DND-41 (cell line): ENCODE data around the gene RDH12.

Experiments
- ATAC-seq: fragments of 200-7000 bp; cut with Tn5 transposase; 3 replicates; pipeline ENCODE4 v1.9.1; 2021; ENCODE audit warnings: low read depth; ENCODE audit not compliant: insufficient read depth
- DNase-seq: peaks from one replicate; pipeline ENCODE4 v3.0.0-alpha.2; 2020
- H2AFZ ChIP-seq: 2 replicates; pipeline ENCODE4 v1.6.0; 2012; ENCODE audit warnings: low read depth, low read length
- H3K27ac ChIP-seq: 2 replicates; pipeline ENCODE4 v1.5.1; 2012; ENCODE audit warnings: low read length, inconsistent platforms
- H3K27me3 ChIP-seq: fragments of 200-600 bp; sonication (generic); 2 replicates; pipeline ENCODE4 v1.6.0; 2012; ENCODE audit warnings: low read length, mild to moderate bottlenecking, inconsistent platforms; ENCODE audit not compliant: insufficient read depth, poor library complexity
- H3K36me3 ChIP-seq: 2 replicates; pipeline ENCODE4 v1.5.1; 2012; ENCODE audit warnings: low read length, inconsistent platforms; ENCODE audit not compliant: insufficient read depth
- H3K4me1 ChIP-seq: 2 replicates; pipeline ENCODE4 v1.5.1; 2012; ENCODE audit warnings: mild to moderate bottlenecking, low read length; ENCODE audit not compliant: insufficient read depth
- H3K4me2 ChIP-seq: 2 replicates; pipeline ENCODE4 v1.6.0; 2012; ENCODE audit warnings: mild to moderate bottlenecking, moderate library complexity, low read length, inconsistent platforms; ENCODE audit not compliant: insufficient read depth
- H3K4me3 ChIP-seq, 2 experiments: fragments of 200-600 bp in 1 of 2; shearing (Covaris generic) in 1 of 2; 2 replicates each; pipeline ENCODE4 v1.5.1; 2012 to 2016; ENCODE audit warnings: inconsistent platforms in 2 of 2, low read length in 2 of 2, mild to moderate bottlenecking in 2 of 2, low read depth in 1 of 2, moderate library complexity in 1 of 2
- H3K79me2 ChIP-seq: 2 replicates; pipeline ENCODE4 v1.6.0; 2012; ENCODE audit warnings: low read length, inconsistent platforms; ENCODE audit not compliant: insufficient read depth
- H3K9ac ChIP-seq: 2 replicates; pipeline ENCODE4 v1.6.0; 2012; ENCODE audit warnings: low read depth, mild to moderate bottlenecking, inconsistent platforms, low read length, moderate library complexity
- H3K9me3 ChIP-seq: 2 replicates; pipeline ENCODE4 v1.5.1; 2012; ENCODE audit warnings: low read length, moderate library complexity, mild to moderate bottlenecking, inconsistent platforms; ENCODE audit not compliant: insufficient read depth, severe bottlenecking
- H4K20me1 ChIP-seq: 2 replicates; pipeline ENCODE4 v1.6.0; 2012; ENCODE audit warnings: low read length; ENCODE audit not compliant: insufficient read depth
- CTCF ChIP-seq: IDR thresholded peaks from 2 replicates; pipeline ENCODE4 v1.5.1; 2012; ENCODE audit warnings: borderline replicate concordance, low read length, moderate library complexity, mild to moderate bottlenecking; ENCODE audit not compliant: poor library complexity, severe bottlenecking; ENCODE audit errors: extremely low read depth
- EZH2 ChIP-seq: IDR thresholded peaks from 3 replicates; pipeline ENCODE4 v1.6.1; 2012; ENCODE audit warnings: borderline replicate concordance, low read depth, mild to moderate bottlenecking, moderate library complexity, low read length, inconsistent platforms; ENCODE audit not compliant: severe bottlenecking

The RDH12 gene

GRCh38 chr14:67776653-67777322, 75.1 kb downstream of the RDH12 start:
- no peak for ATAC-seq
- no peak for TF ChIP-seq CTCF
- no peak for TF ChIP-seq EZH2
- Histone ChIP-seq H3K79me2 (no peaks in the 10 kb centered on the region), H4K20me1 (no peaks in the 10 kb centered on the region), H3K4me1 (no peaks in the 10 kb centered on the region), H3K36me3 (peaks cover 85% of the 10 kb centered on the region), H3K4me2 (no peak overlapping the region), H3K27me3 (no peaks in the 10 kb centered on the region), H3K9ac (no peak overlapping the region), H3K9me3 (no peaks in the 10 kb centered on the region), H3K4me3 (no peak overlapping the region), H3K27ac (no peak overlapping the region), H2AFZ (no peak overlapping the region)
- no peak for DNase-seq

- TF ChIP-seq EZH2 = no peak
- no peak for TF ChIP-seq CTCF
- DNase-seq = no peak
- Histone ChIP-seq H3K9me3 (no peaks in the 10 kb centered on the region), H3K79me2 (no peaks in the 10 kb centered on the region), H3K27ac (no peak overlapping the region), H3K27me3 (no peaks in the 10 kb centered on the region), H3K36me3 (peaks cover 88% of the 10 kb centered on the region), H3K9ac (no peak overlapping the region), H4K20me1 (no peaks in the 10 kb centered on the region), H2AFZ (no peak overlapping the region), H3K4me1 (no peaks in the 10 kb centered on the region), H3K4me2 (no peak overlapping the region), H3K4me3 (no peak overlapping the region)
- ATAC-seq = no peak
Measured at GRCh38 chr14:67778792-67779191, 77.1 kb downstream of the RDH12 start.

DNA sequence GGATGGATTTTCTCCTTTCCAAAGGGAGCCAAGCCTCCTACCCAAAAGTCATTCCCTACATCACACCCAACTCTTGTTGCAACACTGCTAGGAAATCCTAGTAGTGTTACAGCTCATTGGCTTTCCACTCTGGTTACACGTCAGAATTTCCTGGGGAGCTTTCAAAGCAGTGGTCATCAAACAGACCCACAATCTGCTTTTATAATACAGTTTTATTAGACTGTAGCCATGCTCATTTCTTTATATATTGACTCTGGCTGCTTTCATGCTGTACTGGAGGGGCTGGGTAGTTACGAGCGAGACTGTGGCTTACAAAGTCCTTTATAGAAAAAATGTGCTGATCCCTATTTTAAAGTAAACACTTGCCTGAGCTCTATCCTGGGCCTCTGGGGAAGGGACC, 80.4 kb downstream of the RDH12 start:
- no peak overlapping the region for H2AFZ ChIP-seq
- H3K36me3 ChIP-seq = peaks cover 85% of the 10 kb centered on the region
- no peaks in the 10 kb centered on the region for H4K20me1 ChIP-seq
- DNase-seq (no peak), ATAC-seq (no peak)
- no peaks in the 10 kb centered on the region for H3K79me2 ChIP-seq
- no peaks in the 10 kb centered on the region for H3K4me1 ChIP-seq
- H3K9me3 ChIP-seq = no peaks in the 10 kb centered on the region
- H3K27me3 ChIP-seq = no peaks in the 10 kb centered on the region
- H3K4me3 ChIP-seq = no peak overlapping the region
- TF ChIP-seq CTCF (no peak), EZH2 (no peak)
- no peak overlapping the region for H3K9ac ChIP-seq
- H3K27ac ChIP-seq = no peak overlapping the region
- H3K4me2 ChIP-seq = no peak overlapping the region
